Activated CD8-positive, alpha-beta memory T cell treated with anti-CD3 and anti-CD28 coated beads, Interleukin-2, amount 50 U/mL, for 24 hours (primary cell): ENCODE measurements around the gene SGO2.

Experiments used
- DNase-seq: peaks from one replicate; pipeline ENCODE4 v3.0.0-alpha.2; 2020; ENCODE audit errors: extremely low read depth

Gene SGO2, protein sequence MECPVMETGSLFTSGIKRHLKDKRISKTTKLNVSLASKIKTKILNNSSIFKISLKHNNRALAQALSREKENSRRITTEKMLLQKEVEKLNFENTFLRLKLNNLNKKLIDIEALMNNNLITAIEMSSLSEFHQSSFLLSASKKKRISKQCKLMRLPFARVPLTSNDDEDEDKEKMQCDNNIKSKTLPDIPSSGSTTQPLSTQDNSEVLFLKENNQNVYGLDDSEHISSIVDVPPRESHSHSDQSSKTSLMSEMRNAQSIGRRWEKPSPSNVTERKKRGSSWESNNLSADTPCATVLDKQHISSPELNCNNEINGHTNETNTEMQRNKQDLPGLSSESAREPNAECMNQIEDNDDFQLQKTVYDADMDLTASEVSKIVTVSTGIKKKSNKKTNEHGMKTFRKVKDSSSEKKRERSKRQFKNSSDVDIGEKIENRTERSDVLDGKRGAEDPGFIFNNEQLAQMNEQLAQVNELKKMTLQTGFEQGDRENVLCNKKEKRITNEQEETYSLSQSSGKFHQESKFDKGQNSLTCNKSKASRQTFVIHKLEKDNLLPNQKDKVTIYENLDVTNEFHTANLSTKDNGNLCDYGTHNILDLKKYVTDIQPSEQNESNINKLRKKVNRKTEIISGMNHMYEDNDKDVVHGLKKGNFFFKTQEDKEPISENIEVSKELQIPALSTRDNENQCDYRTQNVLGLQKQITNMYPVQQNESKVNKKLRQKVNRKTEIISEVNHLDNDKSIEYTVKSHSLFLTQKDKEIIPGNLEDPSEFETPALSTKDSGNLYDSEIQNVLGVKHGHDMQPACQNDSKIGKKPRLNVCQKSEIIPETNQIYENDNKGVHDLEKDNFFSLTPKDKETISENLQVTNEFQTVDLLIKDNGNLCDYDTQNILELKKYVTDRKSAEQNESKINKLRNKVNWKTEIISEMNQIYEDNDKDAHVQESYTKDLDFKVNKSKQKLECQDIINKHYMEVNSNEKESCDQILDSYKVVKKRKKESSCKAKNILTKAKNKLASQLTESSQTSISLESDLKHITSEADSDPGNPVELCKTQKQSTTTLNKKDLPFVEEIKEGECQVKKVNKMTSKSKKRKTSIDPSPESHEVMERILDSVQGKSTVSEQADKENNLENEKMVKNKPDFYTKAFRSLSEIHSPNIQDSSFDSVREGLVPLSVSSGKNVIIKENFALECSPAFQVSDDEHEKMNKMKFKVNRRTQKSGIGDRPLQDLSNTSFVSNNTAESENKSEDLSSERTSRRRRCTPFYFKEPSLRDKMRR

DNA sequence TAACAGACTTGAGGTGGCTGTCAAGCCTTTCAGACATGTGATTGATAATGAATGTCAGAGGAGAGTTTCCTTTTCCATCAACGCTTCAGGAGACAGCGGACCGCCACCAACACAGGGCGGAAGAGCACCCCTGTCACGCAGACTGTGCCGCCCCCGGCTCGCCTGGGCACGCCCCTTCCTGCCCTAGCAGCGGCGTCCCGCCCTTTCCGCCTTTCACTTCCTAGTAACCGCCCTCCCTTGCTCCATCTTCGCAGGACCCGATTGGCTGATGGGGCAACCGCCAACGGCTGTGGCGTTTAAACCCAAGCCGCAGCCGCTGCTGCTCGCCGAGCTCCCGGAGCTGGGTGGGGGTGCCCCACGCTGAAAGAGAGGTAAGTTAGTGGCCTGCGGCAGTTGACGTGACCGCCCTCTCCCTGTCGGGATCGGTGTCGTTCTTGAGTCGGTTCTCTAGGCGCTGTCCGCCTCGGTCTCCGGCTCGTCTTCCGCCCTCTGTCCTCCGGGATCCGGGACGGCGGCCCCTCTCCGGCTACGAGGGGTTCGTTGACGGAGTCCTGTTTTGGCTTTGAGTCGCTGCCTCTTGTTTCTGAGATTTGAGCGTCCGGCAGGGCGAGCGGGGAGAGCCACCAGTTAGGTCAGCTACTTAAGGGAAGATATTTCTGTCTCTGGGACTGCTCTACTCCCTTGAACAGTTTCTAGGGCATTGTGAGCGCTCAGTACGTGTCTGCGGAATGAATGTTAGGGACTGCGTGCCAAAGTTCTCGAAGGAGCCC, at the start of gene SGO2:
Gene SGO2 (plus strand): TSS at position 326 of the 770 bp plus-strand sequence. CDS start 6,769 bp downstream, outside the sequence.
- DNase-seq: peak; percentile 93

DNA sequence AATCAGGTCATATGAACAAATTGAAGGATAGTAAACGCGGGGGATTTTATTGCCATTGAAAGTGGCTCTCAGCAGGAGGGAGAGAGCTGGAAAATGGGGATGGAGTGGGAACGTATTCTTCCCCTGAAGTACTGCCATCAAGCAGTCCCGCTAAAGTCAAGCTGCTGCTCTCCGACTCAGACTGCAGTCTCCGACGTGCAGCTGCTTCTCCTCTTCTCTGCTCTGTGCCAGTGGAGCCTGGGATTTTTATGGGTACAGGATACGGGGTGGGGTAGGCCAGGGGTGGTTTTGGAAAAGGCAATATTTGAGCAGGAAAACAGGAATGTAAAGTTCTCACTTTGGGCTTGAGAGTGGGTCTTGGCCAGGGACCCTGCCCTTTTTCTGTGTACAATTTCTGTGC, 49.2 kb upstream of the SGO2 start:
- DNase-seq: no peak

DNA sequence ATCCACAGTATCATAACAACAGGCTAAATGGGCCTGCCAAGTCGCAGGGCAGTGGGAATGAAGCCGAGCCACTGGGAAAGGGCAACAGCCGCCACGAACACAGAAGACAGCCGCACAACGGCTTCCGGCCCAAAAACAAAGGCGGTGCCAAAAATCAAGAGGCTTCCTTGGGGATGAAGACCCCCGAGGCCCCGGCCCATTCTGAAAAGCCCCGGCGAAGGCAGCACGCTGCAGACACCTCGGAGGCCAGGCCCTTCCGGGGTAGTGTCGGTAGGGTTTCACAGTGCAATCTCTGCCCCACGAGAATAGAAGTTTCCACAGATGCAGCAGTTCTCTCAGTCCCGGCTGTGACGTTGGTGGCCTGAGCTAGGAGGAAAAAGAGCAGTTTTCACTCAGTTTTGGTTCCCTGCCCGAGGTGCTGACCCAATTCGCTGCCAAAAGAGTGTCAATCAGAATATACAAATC, 48.3 kb upstream of the SGO2 start:
- no peak for DNase-seq

DNA sequence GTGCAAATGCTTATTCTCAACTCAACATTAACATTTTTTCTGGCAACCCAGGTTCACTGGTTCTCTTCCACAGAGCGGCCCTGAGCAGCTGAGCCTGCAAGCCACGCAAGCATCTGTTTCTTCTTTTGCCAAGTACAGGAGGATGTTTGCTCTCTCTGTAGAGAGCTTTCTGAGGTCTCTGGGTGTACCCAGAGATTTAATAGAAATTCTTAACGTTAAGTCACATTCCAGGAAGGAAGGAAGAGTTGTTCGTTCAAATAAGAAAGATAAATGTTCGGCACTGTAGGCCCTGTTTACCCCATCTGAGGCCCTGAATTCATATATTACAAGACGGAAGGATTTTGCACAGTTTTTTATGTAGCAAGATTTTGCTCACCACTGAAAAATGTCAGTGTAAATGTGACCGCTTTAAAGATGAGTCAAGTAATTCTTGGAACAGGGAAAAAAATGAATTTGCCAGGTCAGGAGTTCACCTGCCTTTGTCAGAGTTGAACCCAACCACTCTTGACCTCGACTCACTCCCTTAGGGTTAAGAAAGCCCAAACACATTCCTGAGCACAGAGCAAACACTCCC, 46.2 kb upstream of the SGO2 start:
- no peak for DNase-seq

DNA sequence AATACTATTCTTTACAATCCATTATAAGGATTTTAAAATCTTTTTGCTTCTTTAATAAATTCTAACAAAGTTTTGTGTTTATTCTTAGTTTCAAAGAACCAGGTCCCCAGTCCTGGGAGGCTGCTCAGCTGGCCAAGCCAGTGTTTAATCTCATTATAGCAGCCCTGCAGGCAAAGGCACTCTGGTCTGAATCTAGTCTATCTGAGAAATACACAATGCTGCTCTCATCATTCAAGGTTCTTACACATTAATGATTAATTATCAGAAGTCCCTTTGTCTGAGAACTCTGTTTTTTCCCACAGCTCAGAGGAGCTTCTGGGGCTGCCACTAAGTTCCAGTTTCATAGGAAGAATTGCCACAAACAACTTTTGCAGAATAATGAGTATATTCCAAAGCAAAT, 43.8 kb upstream of the SGO2 start:
- DNase-seq: no peak

DNA sequence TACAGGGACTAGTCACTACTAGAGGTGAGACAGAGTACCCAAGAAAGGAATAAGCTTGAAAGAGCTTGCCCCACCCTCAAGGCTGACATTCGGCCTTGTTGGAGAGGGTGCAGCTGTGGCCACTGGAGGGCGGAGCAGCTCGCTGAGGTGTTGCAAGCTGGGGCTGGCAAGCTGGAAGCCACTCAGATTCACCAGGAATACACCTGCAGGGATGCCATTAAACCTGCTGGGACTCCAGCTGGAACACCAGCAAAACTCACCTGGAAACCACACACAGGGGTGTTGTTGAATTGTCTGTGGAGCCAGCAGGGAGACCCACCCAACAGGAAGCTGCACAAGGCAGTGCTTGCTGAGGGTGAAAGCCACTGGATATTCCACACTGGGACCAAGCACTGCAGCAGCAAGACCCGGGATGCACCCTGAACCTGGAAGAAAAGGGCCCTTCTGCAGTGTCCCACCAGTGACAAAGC, 42.2 kb upstream of the SGO2 start:
- DNase-seq: no peak

DNA sequence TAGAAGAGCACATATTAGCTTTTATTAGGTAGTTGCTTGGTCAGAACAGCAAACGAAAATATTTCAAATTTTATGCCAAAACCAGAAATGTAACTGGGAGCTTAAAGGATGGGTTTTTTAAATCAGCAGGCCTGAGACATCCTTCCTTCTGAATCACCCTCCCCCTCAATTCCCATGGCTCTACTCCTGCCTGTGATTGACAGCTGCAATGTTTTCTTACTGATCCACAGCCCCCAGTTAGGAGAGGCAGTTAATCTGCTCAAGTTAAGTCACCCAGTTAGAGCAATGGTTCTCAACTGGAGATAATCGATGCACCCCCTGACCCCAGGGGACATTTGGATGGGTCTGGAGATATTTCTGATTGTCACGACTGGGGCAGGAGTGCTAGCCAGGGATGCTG, 41.1 kb upstream of the SGO2 start:
- no peak for DNase-seq

DNA sequence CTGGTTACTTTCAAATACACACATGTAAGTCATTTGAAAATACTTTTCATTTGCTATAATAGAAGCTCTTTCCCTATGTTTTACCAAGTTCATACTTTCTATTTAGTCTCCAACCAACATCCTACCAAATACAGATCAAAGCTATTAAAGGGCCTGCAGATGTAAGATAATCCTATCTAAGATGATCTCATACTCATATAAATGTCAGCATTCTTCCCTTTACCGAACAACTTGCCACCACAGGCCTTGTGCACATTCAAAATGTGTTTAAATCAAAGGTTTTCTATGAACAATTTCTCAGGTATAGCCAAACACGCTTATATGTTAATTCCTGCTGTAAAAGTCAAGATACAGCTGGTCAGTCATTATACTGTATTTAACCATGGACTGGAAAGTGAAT, 39.5 kb upstream of the SGO2 start:
- DNase-seq: no peak

DNA sequence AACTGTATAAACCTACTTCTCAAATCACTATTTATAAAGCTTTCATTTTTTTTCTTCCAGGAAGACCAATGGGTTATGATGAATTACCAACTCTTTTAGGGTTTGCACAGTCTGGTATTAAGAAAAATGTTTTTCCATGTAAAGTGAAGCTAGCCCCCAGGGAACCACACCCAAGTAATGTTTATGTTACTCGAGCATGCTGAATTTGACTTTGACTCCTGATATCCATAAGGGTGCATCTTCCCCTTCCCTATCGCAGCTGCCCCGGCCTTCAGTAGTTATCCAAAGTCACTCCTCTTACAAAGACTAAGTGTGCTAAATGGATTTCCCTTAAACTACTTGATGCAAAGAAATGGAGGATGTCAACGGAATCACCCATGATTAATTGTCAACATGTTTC, 37.8 kb upstream of the SGO2 start:
- DNase-seq: no peak

DNA sequence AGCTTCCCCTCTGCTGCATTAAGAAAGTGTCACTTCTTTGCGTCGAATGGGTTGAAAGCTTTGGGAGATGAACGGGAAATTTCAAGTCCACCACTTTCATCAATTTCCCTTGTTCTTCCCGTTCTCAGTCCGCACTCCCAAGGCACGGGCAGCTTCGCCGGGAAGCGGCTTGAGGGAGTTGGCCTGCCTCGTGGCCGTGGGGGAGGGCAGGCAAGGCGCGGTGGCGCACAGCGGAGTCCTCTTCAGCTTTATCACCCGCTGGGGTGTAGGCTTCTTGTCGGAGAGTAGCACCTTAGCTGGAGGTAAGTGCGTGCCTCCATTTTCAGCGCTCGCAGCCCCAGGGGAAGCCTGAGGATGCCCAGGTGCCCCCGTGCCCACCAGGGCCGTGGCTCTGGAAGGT, 36.0 kb upstream of the SGO2 start:
- no peak for DNase-seq

DNA sequence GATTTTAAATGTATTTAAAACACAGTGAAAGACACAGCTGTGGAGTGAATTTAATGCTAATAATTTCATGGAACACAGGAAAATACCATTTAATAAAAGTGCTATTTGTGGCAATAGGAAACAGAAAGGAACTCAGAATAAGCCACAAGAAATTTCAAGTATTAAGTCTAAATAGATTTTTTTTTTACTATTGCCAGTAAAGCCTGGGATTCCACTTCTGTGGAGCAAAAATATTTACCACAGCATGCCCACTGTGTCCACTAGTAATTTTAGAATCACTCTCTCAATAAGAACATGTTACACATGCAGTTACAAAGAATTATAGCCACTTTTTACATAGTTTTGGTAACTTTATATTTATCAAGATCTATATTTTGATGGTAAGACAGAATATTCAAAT, 33.4 kb upstream of the SGO2 start:
- DNase-seq: no peak

DNA sequence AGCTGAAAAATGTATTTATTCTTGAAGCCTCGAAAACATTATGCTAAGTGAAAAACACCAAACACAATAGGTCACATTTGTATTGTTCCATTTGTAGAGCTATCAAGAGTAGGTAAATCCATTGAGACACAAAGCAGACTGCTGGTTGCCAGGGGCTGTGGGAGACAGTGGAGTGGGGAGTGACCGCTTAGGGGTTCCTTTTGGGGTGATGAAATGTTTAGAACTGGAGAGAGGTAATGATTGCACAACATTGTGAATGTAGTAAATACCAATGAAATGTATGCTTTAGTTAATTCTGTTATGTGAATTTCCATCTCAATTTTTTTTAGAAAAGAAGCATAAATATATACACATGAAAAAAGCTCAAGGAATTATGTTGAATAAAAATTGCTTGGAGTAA, 32.0 kb upstream of the SGO2 start:
- no peak for DNase-seq

DNA sequence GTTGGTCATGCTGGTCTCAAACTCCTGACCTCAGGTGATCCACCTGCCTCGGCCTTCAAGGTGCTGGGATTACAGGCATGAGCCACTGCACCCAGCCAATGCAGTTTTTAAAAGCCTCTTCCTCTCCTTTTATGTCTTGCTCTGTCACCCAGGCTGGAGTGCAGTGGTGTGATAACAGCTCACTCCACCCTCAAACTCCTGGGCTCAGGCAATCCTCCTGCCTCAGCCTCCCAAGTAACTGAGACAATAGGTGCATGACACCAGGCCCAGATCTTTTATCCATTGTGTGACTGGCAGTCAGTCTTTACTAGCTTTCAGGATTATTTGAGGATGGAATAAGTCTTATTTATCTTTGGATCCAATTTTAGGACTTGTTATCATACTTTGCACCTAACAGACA, 29.3 kb upstream of the SGO2 start:
- DNase-seq: no peak

DNA sequence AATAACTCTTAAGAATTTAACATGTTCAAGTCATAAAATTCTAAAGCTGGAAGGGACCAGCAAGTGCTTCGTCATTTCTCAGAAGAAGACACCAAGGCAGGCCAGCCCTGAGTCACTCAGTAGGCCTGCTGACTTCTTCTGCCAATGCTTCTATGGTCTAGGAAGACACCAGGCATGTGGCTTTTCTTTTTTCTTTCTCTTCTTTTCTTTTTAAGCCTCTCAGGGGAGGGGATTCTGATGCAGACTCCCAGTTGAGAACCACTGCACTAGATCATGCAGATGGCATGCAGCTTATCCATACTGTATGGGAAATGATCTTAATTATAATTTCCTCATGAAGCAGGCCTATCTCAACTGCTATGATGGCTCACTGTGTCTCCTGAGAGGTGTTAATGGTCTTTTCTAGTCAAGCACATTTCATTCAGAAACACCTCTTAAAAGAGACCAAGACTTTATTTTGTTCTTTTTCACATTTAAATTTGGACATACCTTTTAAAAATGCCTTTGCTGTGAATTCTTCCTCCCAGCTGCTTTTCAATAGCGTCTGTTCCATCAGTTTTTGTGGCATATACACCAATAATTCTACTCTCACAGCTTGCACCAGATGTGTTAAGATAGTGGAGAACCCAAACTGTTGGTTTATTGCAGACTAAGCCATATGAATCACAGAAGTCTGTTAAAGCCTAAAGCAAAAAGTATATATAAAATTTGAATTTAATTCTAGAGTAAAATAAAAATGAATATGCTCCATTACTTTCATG, 27.4 kb upstream of the SGO2 start:
- no peak for DNase-seq

DNA sequence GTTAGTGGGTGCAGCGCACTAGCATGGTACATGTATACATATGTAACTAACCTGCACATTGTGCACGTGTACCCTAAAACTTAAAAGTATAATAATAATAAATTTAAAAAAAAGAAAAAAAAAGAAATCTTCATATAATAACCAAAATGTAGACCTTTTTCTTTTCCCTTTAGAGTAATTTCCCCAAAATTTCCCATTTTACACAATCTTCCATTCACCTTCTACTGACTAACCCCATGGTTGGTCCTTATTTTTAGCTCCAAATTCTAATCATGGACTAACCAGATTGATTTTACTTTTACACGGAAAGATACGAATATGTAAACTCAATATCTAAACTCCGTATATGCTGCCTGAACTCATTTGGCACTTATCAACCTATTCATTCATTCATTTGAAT, 23.8 kb upstream of the SGO2 start:
- no peak for DNase-seq

DNA sequence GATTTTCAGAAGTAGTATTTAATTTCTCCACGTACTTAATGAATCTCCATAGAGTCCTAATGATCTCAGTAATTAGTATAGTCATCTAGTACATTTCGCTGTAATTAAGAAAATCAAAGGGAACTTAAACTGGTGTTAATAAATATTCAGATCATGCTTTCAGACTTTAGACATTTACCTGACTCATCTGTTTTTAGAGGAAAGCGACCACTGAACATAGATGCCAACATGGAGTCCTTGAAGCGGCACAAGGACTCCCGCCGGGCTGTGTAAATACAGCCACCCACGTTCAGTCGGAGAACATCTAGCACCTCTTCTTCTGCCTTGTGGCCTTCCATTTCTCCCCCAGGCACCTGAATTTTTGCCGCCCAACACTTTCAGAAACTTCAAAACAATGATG, 19.3 kb upstream of the SGO2 start:
- no peak for DNase-seq

DNA sequence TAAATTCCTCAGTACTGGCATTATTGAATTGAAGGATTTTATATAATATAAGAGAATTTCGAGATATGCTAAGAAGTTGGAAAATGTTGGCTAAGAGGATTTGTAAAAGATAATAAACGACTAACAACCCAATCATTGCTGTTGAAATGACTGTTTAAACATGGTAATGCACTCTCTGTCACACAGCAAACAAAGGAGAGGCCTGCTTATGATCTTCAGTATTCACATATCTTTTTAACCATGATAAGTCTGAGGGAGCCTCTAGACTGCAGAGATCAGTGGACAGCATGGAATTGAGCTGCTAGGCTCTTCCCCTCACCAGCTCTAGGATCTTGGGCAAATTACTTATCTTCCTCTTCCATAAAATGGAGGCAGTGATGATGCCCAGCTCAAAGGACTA, 18.8 kb upstream of the SGO2 start:
- DNase-seq: no peak

DNA sequence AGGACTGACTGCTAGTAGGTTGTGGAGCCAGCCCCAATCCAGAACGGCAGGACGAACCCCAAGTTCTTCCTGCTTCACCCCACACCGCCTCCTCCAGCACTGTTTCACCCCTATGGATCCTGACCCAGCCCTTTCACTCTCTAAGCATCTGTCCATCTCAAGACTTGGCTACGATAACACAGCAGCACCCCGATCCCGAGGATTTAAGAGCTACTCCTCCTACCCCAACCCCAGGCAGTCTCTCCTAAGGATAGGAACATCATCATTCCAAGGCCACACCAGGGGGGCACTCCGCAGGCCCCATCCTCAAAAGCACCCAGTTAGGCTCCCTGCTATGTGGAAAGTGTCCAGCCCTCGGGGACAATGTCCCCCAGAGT, 16.8 kb upstream of the SGO2 start:
- no peak for DNase-seq

DNA sequence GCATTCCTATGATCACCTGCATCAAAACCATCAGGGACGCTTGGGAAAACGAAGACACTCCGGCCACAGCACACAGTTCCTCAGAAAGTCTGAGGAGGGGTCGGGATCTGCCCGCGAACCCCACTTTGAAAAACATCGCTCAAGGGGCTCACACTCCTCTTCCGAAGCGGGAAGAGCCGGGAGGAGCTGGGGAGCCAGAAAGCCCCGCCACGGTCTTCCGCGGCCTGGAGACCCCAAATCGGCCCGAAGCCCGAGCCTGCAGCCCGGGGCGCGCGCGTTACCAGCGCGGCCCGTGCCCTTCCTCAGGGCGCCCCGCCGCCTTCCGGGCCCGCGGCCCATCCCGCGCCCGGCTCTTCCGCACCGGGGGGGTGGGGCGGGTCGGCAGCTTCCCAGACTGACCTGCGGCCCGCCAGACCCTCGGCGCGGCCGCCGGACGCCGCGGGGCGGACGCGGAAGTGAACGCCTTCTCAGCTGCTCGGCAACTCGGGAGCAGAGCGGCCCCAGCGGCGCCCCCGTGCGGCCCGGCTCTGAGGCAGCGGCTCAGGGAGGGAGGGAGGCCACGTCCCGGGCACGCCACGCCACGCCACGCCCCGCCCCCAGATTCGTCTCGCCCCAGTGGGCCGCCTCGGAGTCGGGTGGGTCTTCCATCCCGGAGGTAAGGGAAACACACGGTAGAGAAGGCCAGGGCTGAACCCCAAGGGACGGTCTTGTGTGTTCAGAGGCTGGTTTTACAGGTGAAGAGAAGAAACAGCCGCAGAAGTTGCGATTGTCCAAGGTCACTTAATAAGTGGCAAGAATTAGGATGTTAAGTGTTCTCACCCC, 16.2 kb upstream of the SGO2 start, which contains the start of gene KCTD18:
Gene KCTD18 (minus strand): TSS at position 457 of the 822 bp plus-strand sequence. CDS start 3,052 bp downstream, outside the sequence.
- peak; percentile 73 for DNase-seq
